ENCODE results near the gene C4orf36.

Gene C4orf36, protein sequence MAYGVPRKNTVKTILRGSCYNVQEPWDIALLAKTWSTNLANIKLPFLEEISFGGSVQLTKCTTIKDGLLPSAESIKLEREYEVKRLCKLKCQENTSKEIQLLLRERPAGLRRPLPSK

DNA sequence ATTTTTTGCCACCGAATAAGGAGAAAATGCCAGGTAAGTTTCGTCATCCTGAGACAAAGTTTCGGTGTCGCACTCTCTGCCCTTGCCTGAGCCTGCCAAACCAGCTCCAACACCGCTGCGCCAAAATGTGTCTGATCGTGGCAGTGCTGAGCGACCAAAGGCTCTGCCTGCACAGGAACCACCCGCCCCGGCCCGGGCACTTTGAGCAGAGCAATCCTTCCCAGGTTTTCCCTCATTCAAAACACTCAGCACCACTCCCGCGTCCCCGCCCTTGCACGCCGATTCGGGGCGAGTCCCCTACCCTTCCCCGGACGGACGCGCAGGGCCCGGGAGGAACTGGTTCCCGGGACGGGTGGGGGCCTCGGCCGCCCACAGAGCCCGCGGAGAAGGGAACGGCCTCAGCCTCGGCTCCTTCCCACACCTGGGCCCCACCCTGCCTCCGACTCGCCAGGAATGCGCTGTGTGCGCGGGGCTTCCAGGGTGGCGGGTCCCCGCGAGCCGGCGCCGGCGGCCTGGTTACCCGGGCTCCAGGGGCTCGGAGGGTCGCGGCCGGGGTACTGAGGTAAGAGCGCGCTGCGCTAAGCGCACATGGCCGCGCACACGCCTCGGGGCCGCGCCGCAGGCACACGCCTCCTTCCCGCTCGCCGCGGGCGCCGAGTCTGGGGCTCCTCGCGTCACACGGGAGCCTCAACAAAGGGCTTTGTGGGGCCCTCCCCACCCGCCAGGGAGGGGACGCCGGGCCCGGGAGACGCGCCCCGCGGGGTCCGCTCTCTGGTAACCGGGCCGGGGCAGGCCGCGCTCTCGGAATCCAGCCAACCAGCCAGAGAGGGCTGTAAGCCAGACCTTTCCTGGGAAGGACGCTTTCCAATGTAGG lies at the start of gene C4orf36:
Gene C4orf36 (minus strand): TSS at position 661 of the 874 bp plus-strand sequence. CDS start 902 bp downstream, outside the sequence.
- no peak for DNase-seq

DNA sequence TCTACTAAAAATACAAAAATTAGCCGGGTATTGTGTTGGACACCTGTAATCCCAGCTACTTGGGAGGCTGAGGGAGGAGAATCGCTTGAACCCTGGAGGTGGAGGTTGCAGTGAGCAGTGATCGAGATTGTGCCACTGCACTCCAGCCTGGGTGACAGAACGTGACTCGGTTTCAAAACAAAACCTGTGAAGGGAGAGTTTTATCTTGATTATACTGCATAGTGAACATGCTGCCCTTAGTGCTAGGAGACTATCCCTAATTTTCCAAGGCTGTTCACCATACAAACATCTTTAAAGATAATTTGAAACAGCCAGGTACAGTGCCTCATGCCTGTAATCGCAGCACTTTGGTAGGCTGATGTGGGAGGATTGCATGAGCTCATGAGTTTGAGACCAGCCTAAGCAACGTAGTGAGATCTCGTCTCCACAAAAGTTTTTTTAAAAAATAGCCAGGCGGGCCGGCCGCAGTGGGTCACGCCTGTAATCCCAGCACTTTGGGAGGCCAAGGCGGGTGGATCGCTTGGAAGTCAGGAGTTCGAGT lies 48.8 kb upstream of the C4orf36 start:
- DNase-seq = no peak

DNA sequence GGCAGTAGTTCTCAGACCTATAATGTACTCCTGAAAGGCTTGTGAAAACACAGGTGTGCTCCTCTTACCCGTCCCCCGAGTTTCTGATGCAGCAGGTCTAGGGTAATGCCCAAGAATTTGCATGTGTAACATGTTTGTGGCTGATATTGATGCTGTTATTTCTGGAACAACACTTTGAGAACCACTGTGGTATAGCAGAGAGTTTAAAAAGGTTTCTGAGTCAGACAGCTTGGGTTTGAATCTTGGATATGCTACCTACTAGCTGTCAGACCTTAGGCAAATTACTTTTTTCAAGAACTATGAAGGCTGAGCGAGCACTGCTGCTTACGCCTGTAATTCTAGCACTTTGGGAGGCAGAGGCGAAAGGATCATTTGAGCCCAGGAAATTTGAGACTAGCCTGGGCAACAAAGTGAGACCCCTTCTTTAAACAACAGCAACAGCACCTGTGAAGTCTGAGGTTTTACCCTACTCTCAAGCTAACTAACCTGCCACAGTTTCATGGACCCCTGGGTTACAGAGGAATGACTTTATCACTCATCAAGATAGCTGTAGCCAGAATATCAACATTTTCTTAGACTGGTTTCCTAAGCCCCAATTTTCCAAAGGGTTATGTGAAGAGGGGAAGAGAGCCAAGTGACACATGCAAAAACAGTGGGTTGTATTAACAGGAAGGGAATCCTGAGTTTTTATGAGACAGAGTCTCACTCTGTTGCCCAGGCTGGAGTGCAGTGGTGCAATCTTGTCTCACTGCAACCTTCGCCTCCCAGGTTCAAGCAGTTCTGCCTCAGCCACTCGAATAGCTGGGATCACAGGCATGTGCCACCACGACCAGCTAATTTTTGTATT lies 47.7 kb upstream of the C4orf36 start:
- DNase-seq = peak; percentile 16

DNA sequence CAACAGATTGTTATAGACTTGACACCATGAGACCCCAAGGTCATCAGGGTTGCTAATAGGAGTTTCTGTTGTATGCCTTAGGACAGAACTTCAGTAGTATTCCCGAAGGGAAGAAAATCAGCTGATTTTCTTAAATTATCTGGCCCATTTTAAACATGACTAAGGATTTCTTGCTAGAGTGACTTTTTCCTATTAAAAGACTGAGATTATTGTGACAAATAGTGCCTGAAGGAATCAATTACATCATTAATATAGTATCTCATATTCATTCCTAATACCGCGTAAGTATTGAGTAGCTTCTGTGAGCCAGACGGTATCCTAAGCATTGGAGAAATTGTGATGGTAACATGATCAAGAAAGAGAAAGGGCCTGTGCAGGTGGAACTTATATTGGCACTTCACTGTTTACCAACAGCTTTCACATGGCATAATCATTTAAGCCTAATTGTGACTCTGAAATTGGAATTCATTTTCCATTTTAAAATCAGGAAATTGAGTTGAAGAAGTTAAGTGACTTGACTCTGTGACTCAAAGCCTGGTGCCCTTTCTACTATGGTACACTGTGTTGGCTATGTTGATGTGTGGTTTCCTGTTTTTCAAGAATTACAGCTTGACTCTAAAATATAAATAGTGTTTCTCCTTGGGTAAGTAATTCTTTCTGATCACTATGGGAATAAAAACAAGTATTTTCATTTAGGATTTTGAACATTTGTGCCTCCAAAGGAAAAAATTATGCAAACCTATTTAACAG lies 46.7 kb upstream of the C4orf36 start:
- peak; percentile 34 for DNase-seq

DNA sequence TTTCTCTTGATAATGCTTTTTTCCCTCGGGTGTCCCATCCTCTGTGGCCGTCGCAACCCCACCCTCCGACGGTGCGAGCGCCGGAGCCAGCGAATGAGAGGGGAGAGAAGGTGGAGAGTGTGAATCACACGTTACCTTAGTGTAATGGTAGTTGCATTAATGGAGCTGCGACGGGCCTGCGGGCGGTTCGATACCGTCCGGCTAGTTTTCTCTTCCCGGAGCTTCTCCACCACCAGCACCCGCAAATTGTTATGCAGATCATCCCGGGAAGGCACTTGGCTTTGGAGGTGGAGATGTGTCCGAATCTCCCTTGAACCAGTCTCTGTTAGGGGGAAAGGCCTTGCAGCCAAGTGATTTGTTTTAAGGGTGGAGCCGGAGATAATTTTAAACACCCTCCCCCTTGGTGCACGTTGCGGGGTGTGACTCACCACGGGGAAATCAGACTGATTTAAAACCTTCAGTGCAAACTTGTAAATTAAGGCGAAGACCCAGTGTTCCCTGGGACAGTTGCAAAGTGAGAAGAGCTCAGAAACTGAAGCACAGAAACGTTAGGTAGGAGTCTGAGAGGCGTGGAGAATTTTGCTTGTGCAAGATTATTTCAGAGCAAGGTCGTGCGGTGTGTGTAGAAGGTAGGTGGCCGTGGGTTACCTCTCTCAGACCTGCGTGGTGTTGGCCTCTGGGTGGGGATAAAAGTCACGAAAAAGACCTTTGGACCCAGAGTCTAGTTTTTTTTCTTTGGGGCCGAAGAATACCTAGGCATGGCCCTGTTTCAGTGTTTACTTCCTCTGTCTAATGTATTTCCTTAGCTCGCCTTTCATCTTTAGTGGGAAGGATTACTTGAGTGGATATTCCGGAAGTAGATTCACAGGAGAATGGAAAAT lies 43.9 kb upstream of the C4orf36 start:
- DNase-seq = peak; percentile 75

DNA sequence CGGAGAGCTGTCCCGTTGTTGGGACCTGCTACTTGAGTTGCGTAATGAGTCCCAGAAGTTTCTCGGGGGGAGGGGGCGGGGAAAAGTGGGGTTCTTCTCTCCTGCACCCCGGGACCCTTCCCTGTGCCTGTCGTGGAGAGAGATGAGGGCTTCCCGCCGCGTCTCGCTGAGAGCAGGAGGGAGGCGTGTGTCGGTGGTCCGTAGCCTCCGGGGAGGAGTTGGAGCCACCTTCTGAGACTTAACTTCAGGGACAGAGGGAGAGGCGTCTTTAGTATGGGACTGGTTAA lies 43.3 kb upstream of the C4orf36 start:
- DNase-seq = no peak

DNA sequence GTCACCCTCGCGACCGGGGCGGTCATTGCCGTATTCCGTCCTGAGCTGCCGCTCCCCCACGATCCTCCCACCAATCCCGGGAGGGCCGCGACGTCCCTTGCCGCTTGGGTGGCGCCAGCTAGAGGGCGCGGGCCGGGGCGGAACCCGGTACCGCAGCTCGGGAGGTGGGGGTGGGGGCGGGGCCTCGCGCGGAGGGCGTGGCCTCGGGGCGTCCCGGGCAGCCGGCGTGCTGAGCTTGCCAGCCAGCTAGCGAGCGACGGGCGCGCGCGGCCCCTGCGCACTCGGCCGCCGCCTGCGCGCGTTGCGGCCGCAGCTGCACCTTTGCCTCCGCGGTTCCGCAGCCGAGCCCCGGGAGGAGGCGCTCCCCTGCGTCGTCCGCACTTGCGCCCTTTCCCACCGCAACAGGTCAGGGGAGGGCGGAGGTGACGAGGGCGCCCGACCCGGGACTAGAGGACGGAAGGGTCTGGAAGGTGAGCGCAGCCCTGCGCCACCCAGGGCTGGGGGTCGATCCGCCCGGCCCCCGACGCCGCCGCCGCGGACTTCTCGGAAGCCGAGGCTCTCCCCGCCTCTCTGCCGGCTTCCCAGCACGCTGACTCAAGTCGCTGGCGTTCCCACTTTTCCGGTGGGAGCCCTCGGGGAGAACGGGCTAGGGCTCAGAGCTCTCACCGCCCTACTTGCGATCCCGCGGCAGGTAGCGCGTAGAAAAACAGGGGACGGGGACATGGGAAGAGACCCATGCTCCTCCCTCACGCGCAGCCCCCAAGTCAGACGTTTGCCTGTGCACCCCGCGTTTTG lies 42.7 kb upstream of the C4orf36 start, which contains the start of gene AFF1:
Gene AFF1 (plus strand): TSS at position 241 of the 795 bp plus-strand sequence. CDS start 13,523 bp downstream, outside the sequence.
- DNase-seq = peak; percentile 93

DNA sequence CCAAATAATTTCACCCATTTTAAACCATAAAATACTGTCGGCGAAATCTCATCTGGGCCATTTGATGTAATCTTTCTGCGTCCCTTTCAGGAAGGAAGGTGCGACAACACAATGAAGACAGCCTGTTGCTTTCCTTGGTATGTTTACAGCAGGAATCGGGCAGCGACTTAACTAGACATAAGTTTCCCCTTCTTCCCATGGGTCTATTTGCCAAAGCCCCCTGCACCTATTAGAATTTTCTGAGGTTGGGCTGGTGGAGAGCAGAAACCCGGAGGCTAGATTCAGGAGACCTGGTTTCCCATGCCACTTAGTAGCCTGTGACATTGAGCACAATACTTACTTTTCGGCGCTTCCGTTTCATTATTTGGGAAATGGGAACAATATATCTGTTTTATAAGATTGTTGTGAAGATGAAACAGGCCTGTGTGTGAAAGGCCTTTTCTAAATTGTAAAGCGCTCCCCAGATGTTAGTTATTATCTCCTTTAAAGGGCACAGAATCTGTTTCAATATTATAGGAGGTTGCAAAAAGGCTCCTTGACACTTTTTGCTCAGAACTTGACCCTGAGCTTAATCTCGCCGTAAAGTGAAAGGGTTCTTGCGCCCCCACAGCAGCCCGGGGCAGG lies 42.0 kb upstream of the C4orf36 start:
- DNase-seq = peak; percentile 10

DNA sequence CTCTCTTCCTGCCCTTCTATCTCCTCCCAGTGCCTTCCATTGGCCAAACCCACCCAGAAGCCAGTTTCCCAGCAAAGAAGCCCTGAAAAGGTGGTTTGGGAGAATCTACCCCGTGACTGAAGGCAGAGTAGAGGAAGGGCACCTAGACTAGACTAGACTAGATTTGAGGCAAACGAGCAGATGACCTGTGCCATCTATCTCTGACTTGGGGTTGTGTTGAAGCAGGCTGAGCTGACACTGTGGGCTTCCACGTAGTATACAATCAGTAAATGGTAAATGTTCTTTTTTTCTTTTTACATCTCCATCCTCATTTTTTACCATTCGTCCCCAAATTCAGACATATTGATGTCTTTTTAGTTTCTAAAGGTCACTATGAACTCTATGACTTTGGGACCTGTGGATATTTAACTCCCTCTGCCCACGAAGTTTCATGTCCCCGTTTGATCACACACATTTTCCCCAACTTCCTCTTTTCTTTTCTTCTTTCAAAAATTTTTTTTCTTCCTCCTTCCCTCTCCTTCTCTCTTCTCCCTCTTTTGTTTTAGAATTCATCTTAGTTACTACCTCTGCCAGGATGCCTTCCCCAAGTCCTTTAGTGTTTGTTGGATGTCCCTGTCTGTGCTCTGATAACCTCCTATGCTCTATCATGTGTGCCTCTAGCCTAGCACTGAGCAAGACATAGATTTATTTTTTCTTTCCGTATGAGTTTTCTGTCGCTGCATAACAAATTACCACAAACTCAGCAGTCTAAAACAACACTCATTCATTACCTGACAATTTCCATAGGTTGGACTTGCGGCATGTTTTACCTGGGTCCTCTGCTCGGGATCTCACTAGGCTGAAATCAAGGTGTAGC lies 36.4 kb upstream of the C4orf36 start:
- no peak for DNase-seq

DNA sequence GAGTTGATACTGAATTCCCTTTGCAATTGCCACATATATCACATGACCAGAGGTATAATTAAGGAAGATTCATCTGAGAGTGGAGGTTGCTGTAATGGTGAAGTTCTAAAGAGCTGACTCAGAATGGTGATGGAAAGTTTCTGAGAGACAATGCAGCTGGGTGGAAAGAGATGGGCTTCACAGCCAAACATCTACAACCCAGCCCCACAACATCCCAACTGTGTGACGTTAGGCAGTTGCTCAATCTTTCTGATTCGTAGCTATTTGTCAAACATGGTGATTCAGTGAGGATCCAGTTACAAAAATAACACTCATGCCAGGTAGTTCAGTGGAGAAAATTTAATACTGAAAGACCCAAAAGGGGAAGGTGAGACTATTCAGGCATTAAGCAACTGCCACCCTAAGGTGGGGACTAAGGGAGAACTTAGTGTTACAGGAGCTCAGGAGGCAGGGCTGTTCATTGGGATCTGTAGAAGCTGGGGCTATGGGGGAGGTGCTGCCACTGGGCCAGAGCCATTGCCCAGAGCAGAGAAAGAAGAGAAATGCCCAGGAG lies 35.7 kb upstream of the C4orf36 start:
- DNase-seq = no peak

DNA sequence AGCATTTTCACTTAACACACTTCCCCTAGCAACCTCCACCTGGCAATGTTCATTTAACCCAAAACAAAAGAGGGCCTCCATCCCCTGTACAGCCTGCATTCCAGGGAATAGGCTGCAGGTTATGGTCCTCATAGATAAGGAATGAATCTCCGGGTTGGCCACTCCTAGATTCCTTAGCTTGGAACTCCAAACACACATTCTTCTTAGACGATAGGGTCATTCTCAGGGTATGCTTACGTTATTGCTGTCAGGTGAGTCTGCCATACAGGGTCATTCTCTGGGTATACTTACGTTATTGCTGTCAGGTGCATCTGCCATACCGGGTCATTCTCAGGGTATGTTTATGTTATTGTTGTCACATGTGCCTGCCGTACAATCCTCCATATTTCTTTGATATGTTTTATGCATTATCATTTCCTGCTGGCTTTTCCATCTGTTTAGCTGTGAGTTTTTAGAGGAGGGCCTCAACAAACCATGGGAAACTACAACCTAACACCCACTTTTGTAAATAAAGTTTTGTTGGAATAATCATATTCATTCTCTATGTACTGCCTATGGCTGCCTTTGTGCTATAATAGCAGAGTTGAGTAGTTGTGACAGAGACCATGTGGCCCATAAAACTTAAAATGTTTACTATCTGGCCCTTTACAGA lies 34.3 kb upstream of the C4orf36 start:
- DNase-seq = no peak

DNA sequence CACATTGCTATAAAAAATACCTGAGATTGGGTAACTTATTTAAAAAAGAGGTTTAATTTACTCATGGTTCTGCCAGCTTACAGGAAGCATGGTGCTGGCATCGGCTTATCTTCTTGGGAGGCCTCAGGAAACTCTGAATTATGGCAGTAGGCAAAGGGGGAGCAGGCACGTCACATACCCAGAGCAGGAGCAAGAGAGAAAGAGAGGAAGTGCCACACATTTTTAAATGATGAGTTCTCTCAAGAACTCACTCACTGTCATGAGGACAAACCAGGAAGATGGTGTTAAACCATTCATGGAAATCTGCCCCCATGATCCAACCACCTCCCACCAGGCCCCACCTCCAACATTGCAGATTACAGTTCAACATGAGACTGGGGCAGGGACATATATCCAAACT lies 32.6 kb upstream of the C4orf36 start:
- DNase-seq = no peak

DNA sequence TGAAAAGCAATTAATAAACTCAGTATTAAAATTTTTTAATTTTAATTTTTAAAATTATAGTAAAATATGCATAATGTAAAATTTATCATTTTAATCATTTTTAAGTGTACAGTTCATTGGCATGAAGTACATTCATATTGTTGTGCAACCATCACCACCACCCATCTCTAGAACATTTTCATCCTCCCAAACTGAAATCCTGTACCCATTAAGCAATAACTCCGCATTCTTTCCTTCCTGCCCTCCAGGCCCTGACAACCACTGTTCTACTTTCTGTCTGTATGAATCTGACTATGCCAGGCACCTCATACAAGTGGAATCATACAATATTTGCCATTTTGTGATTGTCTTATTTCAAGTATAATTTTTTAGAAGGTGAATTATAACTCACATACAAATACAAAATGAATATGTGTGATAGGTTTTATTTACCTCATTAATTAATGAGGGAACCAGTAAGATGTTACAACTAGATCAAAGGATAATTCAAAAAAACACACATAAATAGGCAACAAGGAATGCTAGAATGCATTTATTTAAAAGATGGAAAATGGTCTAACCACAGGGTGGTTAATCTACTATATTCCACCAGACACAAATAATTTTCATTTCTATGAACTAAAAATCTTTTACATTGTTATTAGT lies 29.5 kb upstream of the C4orf36 start:
- DNase-seq = no peak

DNA sequence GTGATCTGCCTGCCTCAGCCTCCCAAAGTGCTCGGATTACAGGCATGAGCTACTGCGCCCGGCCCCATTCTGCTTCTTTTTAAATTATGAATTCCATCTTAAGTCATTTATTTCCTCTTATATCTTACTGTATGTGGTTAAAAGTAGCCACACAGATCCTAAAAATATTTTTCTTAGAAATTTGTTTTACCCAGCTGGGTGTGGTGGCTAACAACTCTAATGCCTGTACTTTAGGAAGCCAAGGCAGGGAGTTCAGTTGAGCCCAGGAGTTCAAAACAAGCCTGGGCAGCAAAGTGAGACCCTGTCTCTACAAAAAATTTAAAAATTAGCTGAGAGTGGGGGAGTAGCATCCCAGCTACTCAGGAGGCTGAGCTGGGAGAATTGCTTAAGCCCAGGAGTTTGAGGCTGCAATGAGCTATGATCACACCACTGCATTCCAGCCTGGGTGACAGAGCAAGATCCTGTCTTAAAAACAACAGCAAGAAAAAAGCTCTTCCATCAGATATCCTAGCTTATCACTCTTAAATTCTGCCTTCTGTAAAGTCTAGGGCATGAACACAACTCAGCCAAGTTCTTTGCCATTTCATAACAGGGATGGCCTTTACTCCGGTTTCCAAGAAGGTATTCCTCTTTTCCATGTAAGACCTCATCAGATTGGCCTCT lies 27.5 kb upstream of the C4orf36 start:
- no peak for DNase-seq

DNA sequence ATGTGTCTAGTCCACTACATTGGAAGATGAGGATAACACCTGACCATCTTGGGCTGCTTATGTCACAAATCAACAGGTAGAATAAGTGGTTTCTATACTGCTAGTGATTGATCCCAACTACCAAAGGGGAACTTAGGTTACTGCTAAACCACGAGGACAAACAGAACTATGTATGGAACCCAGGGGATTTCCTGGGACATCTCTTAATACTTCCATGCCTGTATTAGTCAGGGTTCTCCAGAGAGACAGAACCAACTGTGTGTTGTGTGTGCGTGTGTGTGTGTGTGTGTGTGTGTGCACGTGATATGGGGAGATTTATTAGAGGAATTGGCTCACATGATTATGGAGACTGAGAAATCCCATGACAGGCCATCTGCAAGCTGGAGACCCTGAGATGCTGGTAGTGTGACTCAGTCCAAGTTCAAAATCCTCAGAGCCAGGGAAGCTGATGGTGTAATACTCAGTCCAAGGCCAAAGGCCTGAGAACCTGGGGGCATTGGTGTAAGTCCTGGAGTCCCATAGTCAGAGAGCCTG lies 26.4 kb upstream of the C4orf36 start:
- no peak for DNase-seq

DNA sequence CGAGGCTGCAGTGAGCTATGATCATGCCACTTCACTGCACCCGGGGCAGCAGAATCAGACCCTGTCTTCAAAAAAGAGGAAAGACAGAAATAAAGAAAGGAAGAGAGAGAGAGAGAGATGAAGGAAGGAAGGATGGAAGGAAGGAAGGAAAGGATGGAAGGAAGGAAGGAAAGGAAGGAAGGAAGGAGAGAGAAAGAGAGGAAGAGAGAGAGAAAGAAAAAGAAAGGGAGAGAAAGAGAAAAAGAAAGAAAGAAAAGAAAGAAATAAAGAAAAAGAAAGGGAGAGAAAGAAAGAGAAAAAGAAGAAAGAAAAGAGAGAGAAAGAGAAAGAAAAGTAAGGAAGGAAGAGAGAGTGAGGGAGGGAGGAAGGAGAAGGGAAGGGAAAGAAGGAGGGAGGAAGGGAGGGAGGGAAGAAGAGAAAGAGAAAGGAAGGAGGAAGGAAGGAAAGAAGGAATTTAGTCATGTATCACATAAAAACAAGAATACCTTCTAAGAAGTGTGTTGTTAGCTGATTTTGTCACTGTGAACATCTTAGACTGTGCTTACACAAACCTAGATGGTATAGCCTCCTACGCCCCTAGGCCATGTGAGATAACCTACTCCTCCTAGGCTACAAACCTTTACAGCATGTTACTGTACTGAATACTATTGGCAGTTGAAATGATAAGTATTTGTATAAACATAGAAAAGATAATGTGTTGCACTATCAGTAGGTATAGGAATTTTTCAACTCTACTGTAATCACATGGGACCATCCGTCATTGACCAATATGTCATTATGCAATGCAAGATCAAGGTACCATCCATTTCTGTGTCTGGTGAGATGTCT lies 25.2 kb upstream of the C4orf36 start:
- no peak for DNase-seq

Measured in CD4-positive, alpha-beta T cell treated with Interleukin-21 for 1 hour (primary cell).